GM19043 (cell line): ENCODE data around the gene NLRC5.

Experiments
- ATAC-seq: cut with Tn5 transposase; IDR thresholded peaks from one replicate; pipeline ENCODE4 v1.9.1; 2021; ENCODE audit warnings: low read depth; ENCODE audit not compliant: unreplicated experiment

Gene NLRC5

GRCh38 chr16:57022445-57022844 is 33.1 kb downstream of the NLRC5 start:
- no peak for ATAC-seq

GRCh38 chr16:57023541-57024249 is 34.3 kb downstream of the NLRC5 start:
- ATAC-seq = no peak

DNA sequence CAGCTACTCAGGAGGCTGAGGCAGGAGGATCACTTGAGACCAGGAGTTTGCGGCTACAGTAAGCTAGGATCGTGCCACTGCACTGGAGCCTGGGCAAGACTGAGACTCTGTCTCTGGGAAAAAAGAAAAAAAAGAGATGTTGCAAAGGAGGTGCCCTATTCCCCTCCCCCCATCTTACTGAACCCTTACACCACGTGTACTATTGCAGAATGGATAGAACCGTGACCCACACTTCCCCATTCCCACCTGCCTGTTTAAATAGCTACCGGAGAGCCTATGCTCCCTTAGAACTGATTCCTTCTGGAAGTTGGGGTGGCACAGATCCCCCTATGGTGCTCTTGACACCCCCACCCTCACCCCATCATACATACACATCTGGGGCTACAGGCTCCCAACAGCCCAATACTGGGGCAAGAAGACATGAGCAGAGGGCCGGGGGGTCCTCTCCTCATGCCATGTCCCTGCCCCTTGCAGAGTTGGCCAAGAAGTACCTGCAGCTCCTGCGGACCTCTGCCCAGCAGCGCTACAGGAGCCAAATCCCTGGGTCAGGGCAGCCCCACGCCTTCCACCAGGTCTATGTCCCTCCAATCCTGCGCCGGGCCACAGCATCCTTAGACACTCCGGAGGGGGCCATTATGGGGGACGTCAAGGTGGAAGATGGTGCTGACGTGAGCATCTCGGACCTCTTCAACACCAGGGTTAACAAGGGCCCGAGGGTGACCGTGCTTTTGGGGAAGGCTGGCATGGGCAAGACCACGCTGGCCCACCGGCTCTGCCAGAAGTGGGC is 35.7 kb downstream of the NLRC5 start:
- ATAC-seq = no peak

DNA sequence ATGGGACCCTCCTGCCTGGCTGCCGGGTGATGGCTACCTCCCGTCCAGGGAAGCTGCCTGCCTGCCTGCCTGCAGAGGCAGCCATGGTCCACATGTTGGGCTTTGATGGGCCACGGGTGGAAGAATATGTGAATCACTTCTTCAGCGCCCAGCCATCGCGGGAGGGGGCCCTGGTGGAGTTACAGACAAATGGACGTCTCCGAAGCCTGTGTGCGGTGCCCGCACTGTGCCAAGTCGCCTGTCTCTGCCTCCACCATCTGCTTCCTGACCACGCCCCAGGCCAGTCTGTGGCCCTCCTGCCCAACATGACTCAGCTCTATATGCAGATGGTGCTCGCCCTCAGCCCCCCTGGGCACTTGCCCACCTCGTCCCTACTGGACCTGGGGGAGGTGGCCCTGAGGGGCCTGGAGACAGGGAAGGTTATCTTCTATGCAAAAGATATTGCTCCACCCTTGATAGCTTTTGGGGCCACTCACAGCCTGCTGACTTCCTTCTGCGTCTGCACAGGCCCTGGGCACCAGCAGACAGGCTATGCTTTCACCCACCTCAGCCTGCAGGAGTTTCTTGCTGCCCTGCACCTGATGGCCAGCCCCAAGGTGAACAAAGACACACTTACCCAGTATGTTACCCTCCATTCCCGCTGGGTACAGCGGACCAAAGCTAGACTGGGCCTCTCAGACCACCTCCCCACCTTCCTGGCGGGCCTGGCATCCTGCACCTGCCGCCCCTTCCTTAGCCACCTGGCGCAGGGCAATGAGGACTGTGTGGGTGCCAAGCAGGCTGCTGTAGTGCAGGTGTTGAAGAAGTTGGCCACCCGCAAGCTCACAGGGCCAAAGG is 36.8 kb downstream of the NLRC5 start:
- no peak for ATAC-seq

GRCh38 chr16:57026778-57027062 is 37.4 kb downstream of the NLRC5 start:
- no peak for ATAC-seq

DNA sequence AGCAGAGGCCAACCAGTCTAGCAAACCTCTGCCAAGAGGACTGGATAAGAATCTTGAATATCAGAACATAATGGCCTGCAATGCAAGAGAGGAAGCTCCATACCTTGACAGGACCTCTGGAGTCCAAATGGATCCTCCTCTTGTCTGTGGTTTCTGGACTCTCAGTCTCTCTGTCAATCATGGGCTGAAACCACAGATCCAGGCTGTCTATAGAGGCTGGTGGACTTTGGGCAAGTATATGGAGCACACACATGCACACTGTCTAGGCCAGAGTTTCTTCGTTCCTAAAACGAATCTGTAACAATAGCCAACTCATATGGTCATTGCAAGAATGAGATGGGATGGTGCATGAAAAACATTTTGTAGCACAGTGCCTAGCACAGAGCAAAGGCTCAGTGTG is 37.7 kb downstream of the NLRC5 start:
- no peak for ATAC-seq

DNA sequence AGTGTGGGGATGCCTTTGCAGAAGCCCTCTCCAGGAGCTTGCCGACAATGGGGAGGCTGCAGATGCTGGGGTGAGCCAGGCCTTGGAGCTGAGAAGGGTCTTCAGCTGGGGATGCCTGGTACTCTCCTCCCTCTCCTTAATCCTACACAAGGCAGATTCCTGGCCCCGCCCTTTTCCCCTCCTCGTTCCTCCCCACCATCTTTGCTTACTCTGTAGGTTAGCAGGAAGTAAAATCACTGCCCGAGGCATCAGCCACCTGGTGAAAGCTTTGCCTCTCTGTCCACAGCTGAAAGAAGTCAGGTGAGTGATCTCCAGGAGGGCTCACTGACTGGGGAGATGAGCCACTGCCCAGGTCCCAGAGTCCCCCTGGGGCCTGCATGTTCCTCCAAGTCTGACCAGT is 38.7 kb downstream of the NLRC5 start:
- ATAC-seq = no peak

- no peak for ATAC-seq
These were observed 40.1 kb downstream of the NLRC5 start for GRCh38 chr16:57029161-57030160.

DNA sequence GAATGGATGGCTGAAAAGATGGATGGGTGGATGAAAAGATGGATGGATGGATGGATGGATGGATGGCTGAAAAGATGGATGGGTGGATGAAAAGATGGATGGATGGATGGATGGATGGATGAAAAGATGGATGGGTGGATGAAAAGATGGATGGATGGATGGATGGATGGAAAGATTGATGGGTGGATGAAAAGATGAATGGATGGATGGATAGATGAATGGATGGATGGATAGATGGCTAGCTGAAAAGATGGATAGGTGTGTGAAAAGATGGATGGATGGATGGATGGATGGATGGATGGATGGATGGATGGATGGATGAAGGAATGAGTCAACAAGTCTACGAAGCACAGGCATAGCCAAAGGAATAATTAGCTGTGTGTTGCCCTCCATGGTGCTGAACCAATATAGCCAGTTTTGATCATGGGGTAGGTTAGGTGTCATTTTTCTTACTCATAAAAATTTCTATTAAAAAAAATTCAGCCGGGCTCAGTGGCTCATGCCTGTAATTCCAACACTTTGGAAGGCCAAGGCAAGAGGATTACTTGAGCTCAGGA is 41.1 kb downstream of the NLRC5 start:
- ATAC-seq = no peak

DNA sequence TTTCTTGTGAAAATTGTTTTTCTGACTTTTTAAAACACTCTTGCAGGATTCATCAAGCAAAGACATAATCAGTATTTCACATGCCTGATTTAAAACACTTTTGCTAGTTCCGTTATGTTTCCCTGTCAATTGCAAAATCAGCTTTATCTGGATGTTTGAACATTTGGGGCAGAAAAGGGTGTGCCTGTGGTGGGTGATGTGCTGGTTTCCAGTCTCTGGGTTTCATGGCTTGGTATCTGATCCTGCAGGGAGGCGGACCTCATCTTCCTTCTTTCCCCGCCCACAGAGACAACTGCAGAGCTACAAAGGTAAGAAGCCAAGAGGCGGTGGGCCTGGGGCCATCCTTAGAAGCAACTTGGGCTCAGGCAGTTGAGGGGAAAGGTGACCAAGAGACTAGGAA is 41.8 kb downstream of the NLRC5 start:
- no peak for ATAC-seq

GRCh38 chr16:57032346-57032745 is 43.0 kb downstream of the NLRC5 start:
- ATAC-seq = no peak

- no peak for ATAC-seq
These were observed 43.6 kb downstream of the NLRC5 start for GRCh38 chr16:57032931-57033330.

DNA sequence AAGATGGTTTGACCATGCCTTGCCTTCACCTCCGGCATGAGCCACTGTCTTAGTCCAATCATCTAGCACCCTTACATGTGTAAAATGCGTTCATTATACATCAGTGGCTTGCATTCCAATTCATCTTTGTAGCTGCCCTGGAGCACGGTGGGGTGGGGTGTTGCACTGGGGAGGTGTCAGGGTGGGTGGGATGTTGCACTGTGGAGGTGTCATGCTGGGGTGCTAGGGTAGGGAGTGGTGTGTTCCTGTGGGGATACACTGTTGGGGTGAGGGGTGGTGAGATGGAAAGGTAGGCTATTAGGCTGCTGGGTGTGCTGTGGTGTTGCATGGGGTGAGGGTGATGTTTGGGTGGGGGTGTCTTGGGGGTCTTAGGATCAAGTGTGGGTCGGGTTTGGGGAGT is 47.0 kb downstream of the NLRC5 start:
- ATAC-seq = no peak

GRCh38 chr16:57036945-57037344 is 47.6 kb downstream of the NLRC5 start:
- no peak for ATAC-seq

DNA sequence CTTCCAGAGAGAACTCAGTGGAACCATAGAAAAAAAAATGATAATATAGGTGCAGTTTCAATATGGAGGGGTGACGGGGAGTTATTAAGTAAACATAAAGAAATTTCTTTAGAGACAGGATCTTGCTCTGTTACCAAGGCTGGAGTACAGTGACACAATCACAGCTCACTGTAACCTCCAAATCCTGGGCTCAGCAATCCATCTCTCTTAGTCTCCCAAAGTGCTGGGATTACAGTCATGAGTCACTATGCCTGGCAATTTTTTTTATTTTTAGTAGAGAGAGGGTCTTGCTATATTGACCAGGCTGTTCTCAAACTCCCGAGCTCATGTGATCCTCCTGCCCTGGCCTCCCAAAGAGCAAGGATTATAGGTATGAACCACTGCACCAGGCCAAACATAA is 48.8 kb downstream of the NLRC5 start:
- ATAC-seq = no peak

DNA sequence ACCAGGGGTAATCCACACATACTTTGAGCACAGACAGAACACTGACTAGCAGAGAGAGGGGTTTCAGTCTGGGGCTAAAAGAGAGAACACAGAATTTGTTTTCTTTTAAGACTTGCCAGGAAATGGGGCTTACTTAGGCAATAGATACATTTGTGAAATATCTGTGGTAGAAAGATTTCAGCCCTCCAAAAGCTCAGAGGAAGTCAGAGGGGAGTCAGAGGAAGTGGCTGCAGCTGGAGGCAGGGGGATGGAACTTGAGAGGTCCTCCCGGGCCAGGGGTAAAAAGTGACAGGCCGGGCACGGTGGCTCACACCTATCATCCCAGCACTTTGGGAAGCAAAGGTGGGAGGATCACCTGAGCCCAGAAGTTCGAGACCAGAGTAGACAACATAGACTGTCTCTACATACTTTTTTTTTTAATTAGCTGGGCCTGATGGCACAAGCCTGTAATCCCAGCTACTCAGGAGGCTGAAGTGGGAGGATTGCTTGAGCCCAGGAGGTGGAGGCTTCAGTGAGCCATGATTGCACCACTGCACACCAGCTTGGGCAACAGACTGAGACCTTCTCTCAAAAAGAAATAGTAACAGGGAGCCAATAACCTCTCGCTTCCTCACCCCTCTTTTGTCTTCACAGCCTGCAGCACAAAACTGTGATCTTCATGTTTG is 49.9 kb downstream of the NLRC5 start:
- ATAC-seq = peak; percentile 30

- peak; percentile 31 for ATAC-seq
These were observed 52.1 kb downstream of the NLRC5 start for GRCh38 chr16:57041182-57042156.
